PFSK-1 (cell line): ENCODE data around the gene WIZ.

Experiments
- SIN3A ChIP-seq: IDR thresholded peaks from 2 replicates; pipeline ENCODE4 v1.6.1; 2012; ENCODE audit warnings: mild to moderate bottlenecking, low read length, moderate library complexity, borderline replicate concordance; ENCODE audit not compliant: insufficient read depth
- TAF1 ChIP-seq: IDR thresholded peaks from 2 replicates; pipeline ENCODE4 v1.6.1; 2012; ENCODE audit warnings: low read length, control low read depth, borderline replicate concordance; ENCODE audit not compliant: insufficient read depth
- TF ChIP-seq, protein P1 (sequence below), 2 experiments: IDR thresholded peaks; 2 replicates each; pipeline versions ENCODE4 v1.6.1 to v1.8.0; 2011 to 2012; ENCODE audit warnings: low read depth in 2 of 2, low read length in 2 of 2, control low read depth in 1 of 2, inconsistent platforms in 1 of 2, mild to moderate bottlenecking in 1 of 2, moderate library complexity in 1 of 2; ENCODE audit not compliant: insufficient read depth in 1 of 2

DNA sequence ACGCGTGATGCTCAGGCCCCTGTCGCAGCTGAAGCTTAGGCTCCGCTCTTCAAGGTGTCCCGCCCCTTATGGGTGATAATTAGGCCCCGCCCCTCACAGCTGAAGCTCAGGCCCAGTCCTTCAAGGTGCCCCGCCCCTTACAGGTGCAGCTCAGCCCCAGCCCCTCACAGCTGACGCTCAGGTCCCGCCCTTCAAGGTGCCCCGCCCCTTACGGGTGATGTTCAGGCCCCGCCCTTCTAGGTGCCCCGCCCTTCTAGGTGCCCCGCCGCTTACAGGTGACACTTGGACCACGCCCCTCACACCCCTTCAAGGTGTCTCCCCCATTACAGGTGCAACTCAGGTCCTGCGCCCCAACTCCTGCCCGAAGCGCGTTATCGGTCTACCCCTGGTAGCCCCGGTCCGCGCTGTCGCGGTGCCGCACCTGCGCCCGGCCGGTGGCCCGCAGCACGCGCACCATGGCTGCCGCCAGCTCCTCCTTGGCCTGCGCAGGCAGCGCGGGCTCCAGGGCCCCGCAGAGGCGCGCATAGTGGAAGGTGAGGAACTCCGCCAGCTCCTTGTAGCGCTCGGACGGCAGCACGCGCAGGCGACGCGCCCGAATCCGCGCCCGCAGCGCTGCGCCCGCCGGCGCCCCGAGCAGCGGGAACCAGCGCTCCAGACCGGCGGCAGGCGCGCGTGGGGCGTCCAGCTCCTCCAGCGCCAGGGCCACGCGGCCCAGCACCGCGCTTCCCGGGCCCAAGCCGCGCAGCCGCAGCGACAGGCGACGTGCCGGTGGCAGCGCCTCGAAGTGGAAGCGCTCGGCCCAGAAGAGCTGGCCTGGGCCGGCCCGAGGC is 7.3 kb upstream of the WIZ start:
- no peak for TF ChIP-seq TAF1
- no peak for TF ChIP-seq SIN3A
- TF ChIP-seq, protein P1, sequence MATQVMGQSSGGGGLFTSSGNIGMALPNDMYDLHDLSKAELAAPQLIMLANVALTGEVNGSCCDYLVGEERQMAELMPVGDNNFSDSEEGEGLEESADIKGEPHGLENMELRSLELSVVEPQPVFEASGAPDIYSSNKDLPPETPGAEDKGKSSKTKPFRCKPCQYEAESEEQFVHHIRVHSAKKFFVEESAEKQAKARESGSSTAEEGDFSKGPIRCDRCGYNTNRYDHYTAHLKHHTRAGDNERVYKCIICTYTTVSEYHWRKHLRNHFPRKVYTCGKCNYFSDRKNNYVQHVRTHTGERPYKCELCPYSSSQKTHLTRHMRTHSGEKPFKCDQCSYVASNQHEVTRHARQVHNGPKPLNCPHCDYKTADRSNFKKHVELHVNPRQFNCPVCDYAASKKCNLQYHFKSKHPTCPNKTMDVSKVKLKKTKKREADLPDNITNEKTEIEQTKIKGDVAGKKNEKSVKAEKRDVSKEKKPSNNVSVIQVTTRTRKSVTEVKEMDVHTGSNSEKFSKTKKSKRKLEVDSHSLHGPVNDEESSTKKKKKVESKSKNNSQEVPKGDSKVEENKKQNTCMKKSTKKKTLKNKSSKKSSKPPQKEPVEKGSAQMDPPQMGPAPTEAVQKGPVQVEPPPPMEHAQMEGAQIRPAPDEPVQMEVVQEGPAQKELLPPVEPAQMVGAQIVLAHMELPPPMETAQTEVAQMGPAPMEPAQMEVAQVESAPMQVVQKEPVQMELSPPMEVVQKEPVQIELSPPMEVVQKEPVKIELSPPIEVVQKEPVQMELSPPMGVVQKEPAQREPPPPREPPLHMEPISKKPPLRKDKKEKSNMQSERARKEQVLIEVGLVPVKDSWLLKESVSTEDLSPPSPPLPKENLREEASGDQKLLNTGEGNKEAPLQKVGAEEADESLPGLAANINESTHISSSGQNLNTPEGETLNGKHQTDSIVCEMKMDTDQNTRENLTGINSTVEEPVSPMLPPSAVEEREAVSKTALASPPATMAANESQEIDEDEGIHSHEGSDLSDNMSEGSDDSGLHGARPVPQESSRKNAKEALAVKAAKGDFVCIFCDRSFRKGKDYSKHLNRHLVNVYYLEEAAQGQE (IDR thresholded peaks at IDR 0.05; ENCODE audit: insufficient read depth in 1 of 2, low read depth in 2 of 2, low read length in 2 of 2) = no peak
